NK-92 (cell line): ENCODE data around the gene DTNB.

ENCODE experiments used
- DNase-seq: peaks from one replicate; lab custom pipeline; 2025; ENCODE audit not compliant: unreplicated experiment; lab: John Stamatoyannopoulos, UW

The DTNB gene

GRCh38 chr2:25347846-25348245 lies 325.5 kb downstream of the DTNB start:
- DNase-seq = no peak

GRCh38 chr2:25347205-25347815 lies 326.1 kb downstream of the DTNB start:
- DNase-seq = no peak

DNA sequence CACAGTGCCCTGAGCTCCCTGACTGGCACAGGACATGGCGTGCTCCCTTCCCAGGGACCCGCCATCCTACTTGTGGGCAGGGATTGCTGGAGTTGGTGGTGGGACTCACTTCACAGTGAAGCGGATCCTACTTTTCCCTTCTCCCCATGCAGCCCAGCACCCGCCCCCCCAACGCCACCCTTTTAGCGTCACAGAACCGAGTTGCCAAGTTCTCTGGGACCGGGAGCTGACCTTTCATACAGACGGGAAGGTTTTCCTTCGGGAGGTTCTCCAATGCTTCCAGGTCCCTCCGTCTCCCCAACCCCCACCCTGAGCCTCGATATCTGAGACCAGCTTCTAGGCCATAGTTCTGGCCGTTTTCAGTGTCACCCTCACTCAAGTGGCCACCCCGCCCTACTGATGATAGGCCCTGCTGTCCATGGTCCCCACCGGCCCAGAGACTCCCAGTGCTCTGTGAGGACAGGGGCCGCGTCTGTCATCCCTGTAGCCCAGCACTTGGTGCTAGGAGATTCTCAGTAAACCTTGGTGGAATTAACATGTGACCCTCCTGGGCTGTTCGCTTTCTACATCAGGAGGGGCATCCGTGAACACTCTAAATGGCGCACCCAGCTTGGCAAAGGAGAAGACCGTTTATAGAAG lies 330.1 kb downstream of the DTNB start:
- DNase-seq = no peak

DNA sequence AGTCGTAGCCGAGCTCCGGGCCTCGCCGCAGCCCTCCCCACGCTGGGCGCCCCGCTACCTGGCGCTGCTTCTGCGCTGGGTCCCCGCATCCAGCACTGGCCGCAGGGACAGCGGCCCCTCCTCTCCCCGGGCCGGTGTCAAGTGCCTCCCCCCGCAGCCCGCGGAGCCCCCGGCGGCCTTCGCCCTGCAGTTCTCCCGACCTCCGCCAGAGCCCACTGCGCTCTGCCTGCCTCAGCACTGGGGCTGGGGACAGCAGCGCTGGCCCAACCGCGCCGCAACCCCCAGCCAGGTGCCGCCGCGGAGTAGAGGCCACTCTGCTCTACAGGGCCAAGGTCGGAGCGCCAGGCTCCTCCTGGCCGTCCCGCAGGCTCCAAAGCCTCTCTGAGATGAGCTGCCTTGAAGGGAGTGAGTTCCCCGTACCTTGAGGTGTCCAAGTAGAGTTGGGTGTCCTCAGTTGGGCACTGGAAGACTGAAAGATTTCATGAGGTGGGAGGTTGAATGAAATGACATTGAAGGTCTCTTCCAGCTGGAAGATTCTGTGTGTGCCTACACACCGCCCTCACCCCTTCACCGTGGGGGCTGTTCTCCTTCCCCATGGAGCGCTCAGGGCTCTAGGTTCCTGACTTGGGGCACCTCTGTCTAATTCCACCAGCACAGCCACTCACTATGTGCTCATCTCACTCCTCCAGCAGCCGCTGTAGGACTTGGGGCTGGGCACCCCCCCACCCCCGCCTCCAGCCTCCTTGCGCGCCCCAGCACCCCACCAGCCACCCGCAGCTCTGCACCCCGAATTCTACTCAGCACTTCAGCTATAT lies 330.8 kb downstream of the DTNB start:
- no peak for DNase-seq

DNA sequence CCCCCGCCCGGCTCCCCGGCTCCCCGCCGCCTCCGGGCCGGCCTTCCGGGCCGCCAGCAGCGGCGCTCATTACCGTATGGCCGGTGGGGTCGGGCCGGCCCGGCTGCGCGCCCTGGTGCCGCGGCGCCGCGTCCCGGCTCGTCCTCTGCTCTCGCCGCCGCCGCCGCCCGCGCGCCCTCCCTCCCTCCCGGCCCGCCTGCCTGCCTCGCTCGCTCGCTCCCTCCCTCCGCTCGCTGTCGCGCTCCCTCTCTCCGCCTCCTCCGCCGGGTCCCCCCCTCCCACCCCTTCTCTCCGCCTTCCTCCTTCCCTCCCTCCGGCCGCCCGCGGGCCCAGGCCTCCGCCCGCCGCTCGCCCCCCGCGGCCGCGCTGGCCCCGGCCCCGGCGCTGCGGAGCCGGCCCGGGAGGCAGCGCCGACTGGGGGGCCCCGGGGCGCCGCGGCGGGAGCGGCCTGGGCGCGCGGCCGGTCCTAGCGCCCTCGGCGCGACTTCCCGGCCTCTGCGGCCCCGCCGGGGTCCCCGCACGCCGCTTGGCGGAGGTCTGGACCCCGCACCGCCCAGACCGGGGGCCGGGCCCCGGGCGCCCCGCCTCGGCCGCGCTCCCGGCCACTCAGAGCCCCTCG lies 331.5 kb downstream of the DTNB start, which contains the start of gene DNMT3A:
Gene DNMT3A (minus strand): TSS at position 173 of the 619 bp plus-strand sequence. CDS start 27,941 bp downstream, outside the sequence.
- DNase-seq = no peak

DNA sequence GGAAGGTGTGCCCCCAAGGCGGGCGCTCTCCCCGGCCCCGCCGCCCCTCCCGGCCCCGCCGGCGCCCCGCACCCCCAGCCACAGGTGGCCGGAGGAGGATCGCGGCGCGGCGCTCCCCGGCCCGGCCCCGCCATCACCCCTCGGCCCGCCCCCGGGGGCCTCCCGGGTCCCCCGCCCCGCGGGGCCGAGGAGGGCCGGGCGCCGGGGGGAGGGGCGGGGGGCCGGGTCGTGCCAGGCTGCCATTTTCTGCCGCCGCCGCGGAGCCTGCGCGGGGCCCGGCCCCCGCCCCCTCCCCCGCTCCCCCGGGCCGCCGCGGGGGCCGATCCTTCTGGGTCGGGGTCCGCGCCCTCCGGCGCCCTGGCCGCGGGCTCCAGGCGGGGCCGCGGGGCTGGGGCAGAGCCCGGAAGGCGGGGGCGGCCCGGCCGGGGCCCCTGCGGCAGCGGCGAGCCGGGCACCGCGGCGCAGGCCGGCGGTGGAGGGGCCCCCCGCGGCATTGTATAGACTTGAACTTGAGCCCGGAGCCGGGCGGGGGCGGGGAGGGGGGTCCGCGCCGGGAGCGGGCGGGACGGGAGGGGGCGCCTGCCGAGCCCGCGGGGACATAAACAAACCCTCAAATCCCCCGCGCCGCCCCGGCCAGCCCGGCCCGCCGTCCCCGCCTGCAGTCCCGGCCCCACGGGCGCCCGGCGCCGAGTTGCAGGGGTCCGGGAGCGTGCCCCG lies 332.2 kb downstream of the DTNB start:
- DNase-seq = no peak

DNA sequence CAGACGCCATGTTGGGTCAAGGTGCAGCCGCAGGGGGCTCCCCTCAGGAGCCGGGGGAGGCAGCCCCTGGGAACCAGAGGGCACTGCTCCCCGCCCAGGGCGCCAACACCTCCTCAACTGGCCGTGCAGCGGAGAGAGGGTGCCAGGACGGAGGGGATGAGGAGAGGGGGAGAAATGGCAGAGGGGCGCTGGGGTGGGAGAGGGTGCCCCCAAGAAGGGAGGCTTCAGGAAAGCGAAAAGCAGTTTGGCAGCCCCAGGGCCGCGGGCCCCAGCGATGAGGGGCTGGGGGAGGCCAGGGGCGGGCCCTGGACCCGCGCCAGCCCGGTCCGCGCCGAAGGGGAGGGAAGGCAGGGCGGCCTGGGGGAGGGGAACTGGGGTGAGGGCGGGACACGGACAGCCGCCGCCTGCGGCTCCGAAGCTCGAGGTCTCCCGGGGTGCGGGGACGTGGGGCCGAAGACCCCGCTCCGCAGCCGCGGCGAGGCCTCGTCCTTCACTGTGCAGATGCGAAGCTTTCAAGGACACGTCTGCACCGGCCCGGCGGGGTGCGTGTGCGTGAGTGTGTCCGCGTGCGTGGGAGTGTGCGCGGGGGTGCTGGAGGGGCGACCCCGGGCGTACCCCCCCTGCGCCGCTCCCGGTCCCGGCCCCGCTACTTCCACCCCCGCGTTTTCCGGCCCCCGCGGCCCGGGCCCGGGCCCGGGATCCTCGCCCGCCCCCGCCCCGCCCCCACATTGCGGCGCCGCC lies 333.0 kb downstream of the DTNB start:
- DNase-seq = no peak

GRCh38 chr2:25339791-25340180 lies 333.6 kb downstream of the DTNB start:
- DNase-seq = no peak

- DNase-seq = no peak
Observed at GRCh38 chr2:25339211-25339674, 334.1 kb downstream of the DTNB start.

GRCh38 chr2:25338401-25338800 lies 335.0 kb downstream of the DTNB start:
- DNase-seq = no peak

- no peak for DNase-seq
Observed at GRCh38 chr2:25337891-25338290, 335.5 kb downstream of the DTNB start.

DNA sequence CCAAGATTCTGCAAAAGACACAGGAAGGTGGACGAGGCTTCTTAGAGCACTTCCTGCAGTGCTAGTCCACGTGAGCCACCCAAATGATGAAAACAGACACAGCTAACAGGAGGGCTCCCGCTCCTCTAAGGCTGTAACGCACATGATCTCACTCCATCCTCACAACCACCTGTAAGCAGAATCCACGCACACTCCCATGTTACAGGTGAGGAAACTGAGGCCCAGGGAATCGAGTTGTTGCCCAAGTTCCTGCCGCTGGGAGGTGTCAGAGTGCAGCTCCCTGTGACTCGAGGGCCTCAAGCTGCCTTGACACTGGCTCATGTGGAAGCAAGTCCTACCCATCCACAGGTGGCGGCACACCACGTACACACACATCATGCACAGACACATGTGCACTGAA lies 336.1 kb downstream of the DTNB start:
- DNase-seq = no peak

DNA sequence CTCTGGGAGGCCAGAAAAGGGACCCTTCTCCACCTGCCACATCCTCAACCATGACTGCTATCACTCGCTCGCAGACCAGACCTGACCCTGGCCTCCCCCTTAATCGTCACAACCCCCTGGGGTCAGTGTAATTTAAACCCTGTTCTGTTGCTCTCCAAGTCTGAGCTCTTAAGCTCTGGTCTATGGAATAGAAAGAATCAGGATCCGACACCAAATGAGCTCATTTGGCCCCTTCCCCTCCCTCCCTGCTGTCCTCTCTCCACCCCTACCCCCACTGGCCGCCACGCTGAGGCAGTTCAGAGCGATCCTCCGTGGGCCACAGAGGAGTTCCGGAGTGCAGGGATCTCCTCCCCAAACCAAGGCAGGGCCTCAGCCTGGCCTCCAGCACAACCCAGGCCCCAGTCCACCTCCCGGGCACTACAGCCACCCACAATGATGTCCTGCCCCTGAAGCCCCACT lies 337.0 kb downstream of the DTNB start:
- DNase-seq = no peak

- no peak for DNase-seq
Observed at GRCh38 chr2:25335971-25336370, 337.4 kb downstream of the DTNB start.

DNA sequence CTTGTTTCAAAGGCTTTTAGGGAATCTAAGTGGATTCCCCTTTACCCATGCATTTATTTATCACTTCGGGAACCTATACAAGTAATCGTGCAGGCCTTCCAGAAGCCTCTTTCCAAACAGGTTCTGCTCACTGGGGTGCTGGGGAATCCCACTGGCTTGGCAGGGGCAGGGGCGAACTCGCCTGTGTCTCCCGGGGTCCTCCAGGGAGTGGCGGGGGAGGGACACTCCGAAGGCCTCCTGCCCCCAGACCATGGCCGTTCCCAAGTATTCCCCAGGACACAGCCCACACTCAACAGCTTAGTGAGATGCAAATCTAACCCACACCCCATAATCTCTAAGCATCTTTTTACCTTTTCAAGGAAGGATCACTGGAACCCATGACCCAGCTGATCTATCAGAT lies 338.2 kb downstream of the DTNB start:
- no peak for DNase-seq

GRCh38 chr2:25334482-25334881 lies 338.9 kb downstream of the DTNB start:
- DNase-seq = no peak

GRCh38 chr2:25333981-25334380 lies 339.4 kb downstream of the DTNB start:
- DNase-seq = no peak

GRCh38 chr2:25332571-25332970 lies 340.8 kb downstream of the DTNB start:
- no peak for DNase-seq

DNA sequence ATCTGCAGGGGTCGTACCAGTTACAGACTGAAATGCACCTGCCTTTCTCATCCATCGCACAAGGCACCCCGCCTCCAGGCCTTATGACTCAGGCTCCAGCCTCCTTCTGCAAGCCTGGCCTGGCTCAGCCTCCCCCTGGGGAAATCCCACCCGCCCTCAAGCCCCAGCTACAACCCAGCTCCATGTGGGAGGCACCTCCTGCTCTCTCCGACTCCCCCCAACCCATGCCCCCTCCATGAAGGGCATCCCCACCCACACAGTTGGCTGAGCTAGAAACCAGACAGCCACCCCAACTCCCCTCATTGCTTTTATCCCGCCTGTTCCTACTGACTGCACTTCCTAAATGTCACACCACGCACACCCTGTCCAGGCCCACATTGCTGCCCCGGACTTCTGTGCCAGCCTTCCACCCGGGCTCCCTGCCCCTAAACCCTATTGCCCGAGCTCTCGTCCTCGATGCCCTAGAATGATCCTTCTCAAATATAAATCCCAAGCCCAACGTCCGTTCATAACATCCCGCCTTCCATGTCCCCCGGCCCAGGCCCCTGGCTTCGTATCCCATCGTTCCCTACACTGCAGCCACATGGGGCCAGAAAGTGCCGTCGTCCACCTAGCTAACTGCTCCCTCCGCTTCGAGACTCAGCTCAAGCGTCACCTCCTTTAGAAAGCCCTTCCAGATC lies 341.6 kb downstream of the DTNB start:
- no peak for DNase-seq

DNA sequence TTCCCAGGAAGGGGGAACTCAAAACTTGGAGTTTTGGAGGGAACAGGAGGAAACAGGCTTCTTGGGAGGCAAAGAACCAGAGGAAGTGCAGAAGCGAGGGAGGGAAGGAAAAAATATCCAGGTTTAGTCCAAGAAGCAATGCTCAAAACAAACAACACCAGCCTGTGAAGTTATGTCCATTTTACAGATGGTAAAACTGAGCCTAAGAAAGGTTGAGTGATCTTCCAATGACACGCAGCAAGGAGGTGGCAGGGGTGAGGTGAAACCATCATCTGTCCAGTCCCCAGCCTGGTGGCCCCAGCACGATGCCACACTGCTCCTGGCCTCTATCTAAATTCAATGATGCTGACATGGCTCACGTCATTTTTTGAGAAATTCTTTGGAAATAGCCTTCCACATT lies 342.4 kb downstream of the DTNB start:
- no peak for DNase-seq
